IMR-90 (cell line): ENCODE measurements around the gene EIF1B. TPM values are rescaled to one million over a fixed set of nuclear protein-coding genes. Genes with fewer than 3 reads are reported as not detected.

Source experiments
- ATAC-seq: fragments of 200-7000 bp; cut with Tn5 transposase; 2 replicates; pipeline ENCODE4 v1.9.1; 2020; ENCODE audit warnings: low read depth, mild to moderate bottlenecking, moderate library complexity
- BruUV-seq: library from RNA; stranded (reverse); fragments of 400-500 nt; replicated peaks from 2 replicates; lab custom pipeline; 2021; lab: Mats Ljungman, UMichigan
- CTCF ChIA-PET: fragments of 300-600 bp; formaldehyde crosslinking; extraction: SDS; loops from one replicate; lab custom pipeline; 2021; ENCODE audit warnings: antibody characterized with exemption; lab: Yijun Ruan, JAX
- POLR2A ChIA-PET: fragments of 300-600 bp; sonication (Branson Sonifier 250); formaldehyde crosslinking; loops from one replicate; lab custom pipeline; 2022; ENCODE audit warnings: antibody characterized with exemption; ENCODE audit not compliant: unreplicated experiment; lab: Charles Lee
- DNase-seq: peaks from one replicate; pipeline ENCODE4 v3.0.0; 2013
- H2AFZ ChIP-seq: replicated peaks from 2 replicates; pipeline ENCODE3; 2013; ENCODE audit warnings: low read length, mild to moderate bottlenecking; ENCODE audit not compliant: poor library complexity
- H2AK5ac ChIP-seq: 2 replicates; pipeline ENCODE4 v1.6.1; 2013; ENCODE audit warnings: low read depth, low read length, inconsistent platforms
- H2AK9ac ChIP-seq: replicated peaks from 2 replicates; pipeline ENCODE3; 2013; ENCODE audit warnings: mild to moderate bottlenecking, low read depth, low read length, moderate library complexity; ENCODE audit not compliant: poor library complexity
- H2BK120ac ChIP-seq: 2 replicates; pipeline ENCODE4 v1.6.1; 2013; ENCODE audit warnings: low read depth, low read length, inconsistent platforms
- H2BK15ac ChIP-seq: 3 replicates; pipeline ENCODE4 v1.6.1; 2013; ENCODE audit warnings: low read depth, low read length, inconsistent platforms
- H2BK20ac ChIP-seq: 2 replicates; pipeline ENCODE4 v1.6.1; 2013; ENCODE audit warnings: low read depth, mild to moderate bottlenecking, inconsistent platforms, low read length, moderate library complexity
- H2BK5ac ChIP-seq: 2 replicates; pipeline ENCODE4 v1.6.1; 2013; ENCODE audit warnings: mild to moderate bottlenecking, low read depth, low read length, inconsistent platforms; ENCODE audit not compliant: poor library complexity, severe bottlenecking
- H3K14ac ChIP-seq: replicated peaks from 2 replicates; pipeline ENCODE4 v1.6.1; 2013; ENCODE audit warnings: low read depth, low read length, inconsistent platforms
- H3K18ac ChIP-seq: 2 replicates; pipeline ENCODE4 v1.6.1; 2013; ENCODE audit warnings: low read depth, low read length, control low read depth
- H3K23ac ChIP-seq: 2 replicates; pipeline ENCODE4 v1.6.1; 2013; ENCODE audit warnings: low read depth, low read length, inconsistent platforms
- H3K27ac ChIP-seq: 2 replicates; pipeline ENCODE4 v1.5.1; 2013; ENCODE audit warnings: mild to moderate bottlenecking, control low read depth, low read length; ENCODE audit not compliant: insufficient read depth
- H3K27me3 ChIP-seq: 2 replicates; pipeline ENCODE4 v1.6.1; 2013; ENCODE audit warnings: low read length; ENCODE audit not compliant: control insufficient read depth, insufficient read depth
- H3K36me3 ChIP-seq: 2 replicates; pipeline ENCODE4 v1.6.1; 2013; ENCODE audit warnings: low read length, mixed read lengths; ENCODE audit not compliant: control insufficient read depth, insufficient read depth
- H3K4ac ChIP-seq: 2 replicates; pipeline ENCODE4 v1.6.1; 2013; ENCODE audit warnings: low read depth, low read length, inconsistent platforms
- H3K4me1 ChIP-seq: 2 replicates; pipeline ENCODE4 v1.6.1; 2013; ENCODE audit warnings: low read length, mixed read lengths; ENCODE audit not compliant: control insufficient read depth, insufficient read depth
- H3K4me2 ChIP-seq: 2 replicates; pipeline ENCODE4 v1.6.1; 2013; ENCODE audit warnings: low read depth, mild to moderate bottlenecking, control low read depth, low read length, moderate library complexity
- H3K4me3 ChIP-seq: 2 replicates; pipeline ENCODE4 v1.5.1; 2013; ENCODE audit warnings: low read depth, mild to moderate bottlenecking, control low read depth, low read length, moderate library complexity; ENCODE audit not compliant: insufficient read depth
- H3K56ac ChIP-seq: 2 replicates; pipeline ENCODE4 v1.6.1; 2013; ENCODE audit warnings: low read length, inconsistent platforms; ENCODE audit not compliant: insufficient read depth; ENCODE audit errors: extremely low read depth
- H3K79me1 ChIP-seq, 2 experiments: 2 replicates each; pipeline ENCODE4 v1.6.1; 2013; ENCODE audit warnings: low read length in 2 of 2, inconsistent platforms in 1 of 2, low read depth in 1 of 2
- H3K9ac ChIP-seq: 2 replicates; pipeline ENCODE4 v1.6.1; 2013; ENCODE audit warnings: low read depth, low read length, control low read depth
- H3K9me1 ChIP-seq: 2 replicates; pipeline ENCODE4 v1.6.1; 2013; ENCODE audit warnings: low read length, inconsistent platforms; ENCODE audit not compliant: insufficient read depth
- H3K9me3 ChIP-seq: 2 replicates; pipeline ENCODE4 v1.6.1; 2013; ENCODE audit warnings: low read length; ENCODE audit not compliant: control insufficient read depth, insufficient read depth
- H4K20me1 ChIP-seq: 2 replicates; pipeline ENCODE4 v1.6.1; 2013; ENCODE audit warnings: low read length, inconsistent platforms; ENCODE audit not compliant: insufficient read depth
- H4K5ac ChIP-seq: 2 replicates; pipeline ENCODE4 v1.6.1; 2013; ENCODE audit warnings: mild to moderate bottlenecking, low read depth, low read length, control low read depth
- H4K8ac ChIP-seq, 2 experiments: 2 replicates each; pipeline ENCODE4 v1.6.1; 2013; ENCODE audit warnings: low read depth in 2 of 2, low read length in 2 of 2, control low read depth in 1 of 2, inconsistent platforms in 1 of 2
- H4K91ac ChIP-seq: 2 replicates; pipeline ENCODE4 v1.6.1; 2013; ENCODE audit warnings: low read depth, low read length, inconsistent platforms; ENCODE audit not compliant: insufficient read depth
- BHLHE40 ChIP-seq: fragments of 150-350 bp; IDR thresholded peaks from 2 replicates; pipeline ENCODE4 v1.6.1; 2016; ENCODE audit warnings: mild to moderate bottlenecking, low read depth, low read length
- CEBPB ChIP-seq: IDR thresholded peaks from 2 replicates; pipeline ENCODE4 v1.6.1; 2012; ENCODE audit warnings: low read depth, low read length, improper control_type of control experiment
- CHD1 ChIP-seq: IDR thresholded peaks from 2 replicates; pipeline ENCODE4 v1.6.1; 2012; ENCODE audit warnings: low read depth, low read length, improper control_type of control experiment
- ELK1 ChIP-seq: fragments of 150-350 bp; IDR thresholded peaks from 2 replicates; pipeline ENCODE4 v1.6.1; 2016; ENCODE audit warnings: low read depth, mild to moderate bottlenecking, low read length, moderate library complexity, borderline replicate concordance
- FOS ChIP-seq: fragments of 150-350 bp; IDR thresholded peaks from 2 replicates; pipeline ENCODE4 v1.6.1; 2016; ENCODE audit warnings: low read depth, low read length
- MAFK ChIP-seq: IDR thresholded peaks from 2 replicates; pipeline ENCODE4 v1.6.1; 2012; ENCODE audit warnings: low read depth, low read length, improper control_type of control experiment
- MAZ ChIP-seq: IDR thresholded peaks from 2 replicates; pipeline ENCODE4 v1.6.1; 2012; ENCODE audit warnings: low read depth, mild to moderate bottlenecking, low read length, improper control_type of control experiment, moderate library complexity, borderline replicate concordance
- NFE2L2 ChIP-seq: fragments of 150-350 bp; IDR thresholded peaks from 2 replicates; pipeline ENCODE4 v1.6.1; 2016; ENCODE audit warnings: low read depth, mild to moderate bottlenecking, low read length
- POLR2A ChIP-seq: IDR thresholded peaks from 2 replicates; pipeline ENCODE4 v1.6.1; 2012; ENCODE audit warnings: mild to moderate bottlenecking, low read depth, low read length
- RCOR1 ChIP-seq: IDR thresholded peaks from 2 replicates; pipeline ENCODE4 v1.6.1; 2012; ENCODE audit warnings: mild to moderate bottlenecking, low read length, improper control_type of control experiment; ENCODE audit not compliant: insufficient replicate concordance
- RFX5 ChIP-seq: IDR thresholded peaks from 2 replicates; pipeline ENCODE4 v1.8.0; 2012; ENCODE audit warnings: low read depth, mild to moderate bottlenecking, low read length, moderate library complexity
- SMC3 ChIP-seq: fragments of 150-350 bp; IDR thresholded peaks from 2 replicates; pipeline ENCODE4 v1.6.1; 2016; ENCODE audit warnings: low read depth, mild to moderate bottlenecking, antibody characterized with exemption, low read length, moderate library complexity
- WGBS, 2 experiments: methylation state at CpG; one replicate each; pipeline versions ENCODE4 v1.1.5 to v1.1.7; 2013; ENCODE audit warnings: missing lambda C conversion rate in 2 of 2; ENCODE audit not compliant: insufficient read length in 1 of 2; ENCODE audit errors: extremely low coverage in 2 of 2; 5-methylcytosine and 5-hydroxymethylcytosine counted together
- dilution Hi-C: fragments of 300-500 bp; cut with HindIII; formaldehyde crosslinking; loops from one replicate; pipeline ENCODE4 v1.14.3; 2018; ENCODE audit warnings: low sequenced_read_pairs; ENCODE audit not compliant: unreplicated experiment
- in situ Hi-C: fragments of 300-500 bp; cut with MboI; formaldehyde crosslinking; loops from 3 replicates; pipeline ENCODE4 v1.14.3; 2019; ENCODE audit warnings: low sequenced_read_pairs, inconsistent platforms, mixed read lengths
- intact Hi-C: fragments of 100-400 bp; cut with micrococcal nuclease; formaldehyde crosslinking; loops from 2 replicates; pipeline ENCODE4 v1.10.0; 2022
- polyA plus RNA-seq, 3 experiments: library from polyadenylated mRNA; depleted of rRNA; stranded (reverse); fragments of >200 nt; gene quantifications; 2 replicates each; pipeline ENCODE4 v1.2.3, GENCODE V29; 2012; ENCODE audit warnings: low replicate concordance in 1 of 3
- total RNA-seq: library from RNA; depleted of rRNA; stranded (reverse); fragments of >200 nt; gene quantifications from 2 replicates; pipeline ENCODE4 v1.2.3, GENCODE V29; 2012
- TF ChIP-seq, protein P1 (sequence below): conservative IDR thresholded peaks from 2 replicates; pipeline ENCODE4 v1.5.1; 2012; ENCODE audit warnings: mild to moderate bottlenecking, low read depth, low read length, improper control_type of control experiment

Gene EIF1B
- total and polyA plus RNA-seq, 2 of the 4 experiments (the other 2 are of a cell fraction), result 11.3 to 25.9 TPM

GRCh38 chr3:40358454-40358853, 48.9 kb downstream of the EIF1B start:
- ChIA-PET CTCF (interaction anchor here (0.6 kb wide), 1 partner anchor 29 kb away, joined by 3 read pairs; the partner anchor contains the start of gene ENTPD3), POLR2A (no interaction called here)
- Histone ChIP-seq H3K23ac (no peak overlapping the region), H3K27ac (no peak overlapping the region), H4K20me1 (no peaks in the 10 kb centered on the region), H3K9ac (no peak overlapping the region), H3K4ac (no peak overlapping the region), H2BK5ac (no peak overlapping the region), H2BK20ac (no peak overlapping the region), H3K18ac (no peak overlapping the region), H2BK15ac (no peak overlapping the region), H2AK9ac (no peak overlapping the region), H3K4me3 (no peak overlapping the region), H2BK120ac (no peak overlapping the region), H3K9me1 (no peaks in the 10 kb centered on the region), H3K4me2 (no peak overlapping the region), H4K8ac (no peak overlapping the region), H2AK5ac (no peak overlapping the region), H3K9me3 (no peaks in the 10 kb centered on the region), H4K91ac (no peak overlapping the region), H3K4me1 (no peaks in the 10 kb centered on the region), H4K5ac (no peak overlapping the region), H2AFZ (no peak overlapping the region), H3K79me1 (no peaks in the 10 kb centered on the region), H3K27me3 (no peaks in the 10 kb centered on the region), H3K56ac (no peak overlapping the region), H3K36me3 (no peaks in the 10 kb centered on the region), H3K14ac (no peak overlapping the region)
- dilution Hi-C loops (no loop called here), intact Hi-C loops (no loop called here), in situ Hi-C loops (no loop called here)
- DNase-seq, result no peak
- 33% methylated on average over 1 of the region's 1 CpG; no CpG with 5 or more reads in 1 of the 2 experiments for WGBS, 2 experiments
- no TSS peak for BruUV-seq
- TF ChIP-seq, protein P1, sequence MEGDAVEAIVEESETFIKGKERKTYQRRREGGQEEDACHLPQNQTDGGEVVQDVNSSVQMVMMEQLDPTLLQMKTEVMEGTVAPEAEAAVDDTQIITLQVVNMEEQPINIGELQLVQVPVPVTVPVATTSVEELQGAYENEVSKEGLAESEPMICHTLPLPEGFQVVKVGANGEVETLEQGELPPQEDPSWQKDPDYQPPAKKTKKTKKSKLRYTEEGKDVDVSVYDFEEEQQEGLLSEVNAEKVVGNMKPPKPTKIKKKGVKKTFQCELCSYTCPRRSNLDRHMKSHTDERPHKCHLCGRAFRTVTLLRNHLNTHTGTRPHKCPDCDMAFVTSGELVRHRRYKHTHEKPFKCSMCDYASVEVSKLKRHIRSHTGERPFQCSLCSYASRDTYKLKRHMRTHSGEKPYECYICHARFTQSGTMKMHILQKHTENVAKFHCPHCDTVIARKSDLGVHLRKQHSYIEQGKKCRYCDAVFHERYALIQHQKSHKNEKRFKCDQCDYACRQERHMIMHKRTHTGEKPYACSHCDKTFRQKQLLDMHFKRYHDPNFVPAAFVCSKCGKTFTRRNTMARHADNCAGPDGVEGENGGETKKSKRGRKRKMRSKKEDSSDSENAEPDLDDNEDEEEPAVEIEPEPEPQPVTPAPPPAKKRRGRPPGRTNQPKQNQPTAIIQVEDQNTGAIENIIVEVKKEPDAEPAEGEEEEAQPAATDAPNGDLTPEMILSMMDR, result no peak
- TF ChIP-seq MAZ (no peak), CHD1 (no peak), RFX5 (no peak), FOS (no peak), ELK1 (no peak), RCOR1 (no peak), NFE2L2 (no peak), MAFK (no peak), POLR2A (no peak), SMC3 (no peak), CEBPB (no peak), BHLHE40 (no peak)
- ATAC-seq, result no peak
